Keratinocyte (primary cell): ENCODE data around the gene SLC25A12. TPM values are rescaled to one million over a fixed set of nuclear protein-coding genes. Genes with fewer than 3 reads are reported as not detected.

ENCODE experiments used
- DNase-seq: peaks from one replicate; pipeline ENCODE4 v3.0.0-alpha.2; 2011; ENCODE audit warnings: low read depth, missing footprints, low spot score
- FAIRE-seq: peaks from 2 replicates; lab custom pipeline; 2011; peaks lifted over from hg19 to GRCh38; lab: Jason Lieb, UNC
- H2AFZ ChIP-seq: 2 replicates; pipeline ENCODE4 v1.6.0; 2012; ENCODE audit warnings: low read length, control low read depth, inconsistent platforms; ENCODE audit not compliant: control insufficient read depth
- H3K27ac ChIP-seq: 2 replicates; pipeline ENCODE4 v1.5.1; 2011; ENCODE audit warnings: low read length; ENCODE audit not compliant: control insufficient read depth, insufficient read depth
- H3K27me3 ChIP-seq: 3 replicates; pipeline ENCODE4 v1.6.0; 2011; ENCODE audit warnings: low read length; ENCODE audit not compliant: control insufficient read depth, insufficient read depth; ENCODE audit errors: extremely low read depth
- H3K36me3 ChIP-seq, 2 experiments: 2 replicates in 1 of 2; 3 replicates in 1 of 2; pipeline ENCODE4 v1.5.1; 2011; ENCODE audit warnings: low read length in 2 of 2, mild to moderate bottlenecking in 1 of 2; ENCODE audit not compliant: control insufficient read depth in 2 of 2, insufficient read depth in 2 of 2; ENCODE audit errors: extremely low read depth in 1 of 2
- H3K4me1 ChIP-seq: 3 replicates; pipeline ENCODE4 v1.5.1; 2011; ENCODE audit warnings: low read length; ENCODE audit not compliant: control insufficient read depth, insufficient read depth; ENCODE audit errors: extremely low read depth
- H3K4me2 ChIP-seq: 3 replicates; pipeline ENCODE4 v1.6.0; 2011; ENCODE audit warnings: low read depth, low read length; ENCODE audit not compliant: control insufficient read depth, insufficient read depth; ENCODE audit errors: extremely low read depth
- H3K4me3 ChIP-seq, 3 experiments: fragments of 200-600 bp in 1 of 3; sonication (generic) in 1 of 3; 2 replicates in 2 of 3; 3 replicates in 1 of 3; pipeline ENCODE4 v1.5.1; 2011 to 2016; ENCODE audit warnings: low read length in 3 of 3, mild to moderate bottlenecking in 3 of 3, control low read depth in 2 of 3, inconsistent platforms in 1 of 3, low read depth in 1 of 3, mixed read lengths in 1 of 3, mixed run types in 1 of 3, moderate library complexity in 1 of 3; ENCODE audit not compliant: control insufficient read depth in 2 of 3, insufficient read depth in 2 of 3; ENCODE audit errors: extremely low read depth in 1 of 3
- H3K79me2 ChIP-seq: 2 replicates; pipeline ENCODE4 v1.6.0; 2012; ENCODE audit warnings: low read length; ENCODE audit not compliant: control insufficient read depth, insufficient read depth
- H3K9ac ChIP-seq: 3 replicates; pipeline ENCODE4 v1.6.0; 2011; ENCODE audit warnings: low read length; ENCODE audit not compliant: control insufficient read depth, insufficient read depth; ENCODE audit errors: extremely low read depth
- H3K9me1 ChIP-seq: 3 replicates; pipeline ENCODE4 v1.6.0; 2011; ENCODE audit warnings: low read length; ENCODE audit not compliant: control insufficient read depth, insufficient read depth; ENCODE audit errors: extremely low read depth
- H3K9me3 ChIP-seq: 2 replicates; pipeline ENCODE4 v1.5.1; 2012; ENCODE audit warnings: low read depth, low read length; ENCODE audit not compliant: control insufficient read depth
- H4K20me1 ChIP-seq: 3 replicates; pipeline ENCODE4 v1.6.0; 2011; ENCODE audit warnings: low read length; ENCODE audit not compliant: control insufficient read depth, insufficient read depth; ENCODE audit errors: extremely low read depth
- CTCF ChIP-seq, 3 experiments: IDR thresholded peaks in 1 of 3; conservative IDR thresholded peaks in 1 of 3; optimal IDR thresholded peaks in 1 of 3; 2 replicates in 2 of 3; 3 replicates in 1 of 3; pipeline versions ENCODE3 to v1.5.1; 2011; ENCODE audit warnings: low read length in 3 of 3, mild to moderate bottlenecking in 3 of 3, moderate library complexity in 2 of 3, control low read depth in 1 of 3, inconsistent platforms in 1 of 3; ENCODE audit not compliant: insufficient read depth in 2 of 3; ENCODE audit errors: extremely low read depth in 1 of 3
- EZH2 ChIP-seq: IDR thresholded peaks from one replicate; pipeline ENCODE4 v1.6.1; 2012; ENCODE audit warnings: inconsistent platforms, mild to moderate bottlenecking, low read length, moderate library complexity
- dilution Hi-C: fragments of 300-500 bp; cut with MboI; formaldehyde crosslinking; loops from one replicate; pipeline ENCODE4 v1.7.0; 2020; ENCODE audit warnings: low sequenced_read_pairs; ENCODE audit not compliant: extremely low pct_ligation_motif_present
- polyA plus RNA-seq, 5 experiments: library from polyadenylated mRNA; depleted of rRNA in 3 of 5; stranded (reverse) in 3 of 5; stranded (forward) in 1 of 5; unstranded in 1 of 5; fragments of >200 nt; gene quantifications; 1 replicate in 1 of 5; 2 replicates in 3 of 5; 3 replicates in 1 of 5; pipeline versions ENCODE4 v1.2.1 to v1.2.3, GENCODE V29; 2011 to 2012; ENCODE audit warnings: missing spikeins in 2 of 5, low read depth in 1 of 5, low replicate concordance in 1 of 5

SLC25A12 gene
- polyA plus RNA-seq, 1 donor (not counting 4 experiments of a cell fraction or from before 2014, with no cell fraction given) = 27.7 TPM

GRCh38 chr2:171819453-171819852 is 74.6 kb downstream of the SLC25A12 start:
- H3K4me2 ChIP-seq = no peak overlapping the region
- no peak overlapping the region for H3K9ac ChIP-seq
- dilution Hi-C loops = no loop called here
- H3K27ac ChIP-seq = no peak overlapping the region
- H3K4me1 ChIP-seq = no peaks in the 10 kb centered on the region
- H2AFZ ChIP-seq = no peak overlapping the region
- no peaks in the 10 kb centered on the region for H3K27me3 ChIP-seq
- H3K36me3 ChIP-seq = no peaks in the 10 kb centered on the region
- FAIRE-seq (no peak), DNase-seq (no peak)
- H3K79me2 ChIP-seq = no peaks in the 10 kb centered on the region
- H3K4me3 ChIP-seq = no peak overlapping the region
- no peak for TF ChIP-seq EZH2
- TF ChIP-seq CTCF (optimal IDR thresholded peaks at IDR 0.05 in 1 of 3, IDR thresholded peaks at IDR 0.05 in 1 of 3, conservative IDR thresholded peaks at IDR 0.05 in 1 of 3; ENCODE audit: extremely low read depth in 1 of 3, insufficient read depth in 2 of 3, low read length in 3 of 3) = no peak
- no peaks in the 10 kb centered on the region for H3K9me1 ChIP-seq
- no peaks in the 10 kb centered on the region for H4K20me1 ChIP-seq
- no peaks in the 10 kb centered on the region for H3K9me3 ChIP-seq

- Histone ChIP-seq H3K36me3 (no peaks in the 10 kb centered on the region), H3K4me2 (no peak overlapping the region), H3K9me1 (no peaks in the 10 kb centered on the region), H3K27ac (no peak overlapping the region), H3K27me3 (no peaks in the 10 kb centered on the region), H3K9me3 (no peaks in the 10 kb centered on the region), H2AFZ (no peak overlapping the region), H4K20me1 (no peaks in the 10 kb centered on the region), H3K9ac (no peak overlapping the region), H3K4me1 (no peaks in the 10 kb centered on the region), H3K79me2 (no peaks in the 10 kb centered on the region), H3K4me3 (no peak overlapping the region)
- FAIRE-seq (peak; percentile 52), DNase-seq (no peak)
- dilution Hi-C loops = no loop called here
- TF ChIP-seq CTCF (optimal IDR thresholded peaks at IDR 0.05 in 1 of 3, IDR thresholded peaks at IDR 0.05 in 1 of 3, conservative IDR thresholded peaks at IDR 0.05 in 1 of 3; ENCODE audit: extremely low read depth in 1 of 3, insufficient read depth in 2 of 3, low read length in 3 of 3) = no peak
- TF ChIP-seq EZH2 = no peak
These were observed 79.2 kb downstream of the SLC25A12 start for GRCh38 chr2:171814883-171815282.
